GM12878 (cell line): ENCODE results near the gene SOX6. TPM values are rescaled to one million over a fixed set of nuclear protein-coding genes. Genes with fewer than 3 reads are reported as not detected.

Experiments
- ATAC-seq: fragments of 200-7000 bp; cut with Tn5 transposase; 3 replicates; pipeline ENCODE4 v1.9.1; 2020; ENCODE audit warnings: mild to moderate bottlenecking, moderate library complexity
- BruUV-seq: library from RNA; stranded (reverse); fragments of 400-500 nt; replicated peaks from 2 replicates; lab custom pipeline; 2021; lab: Mats Ljungman, UMichigan
- CTCF ChIA-PET: fragments of 300-600 bp; sonication (Branson Sonifier 250); formaldehyde crosslinking; extraction: SDS; loops from one replicate; lab custom pipeline; 2021; ENCODE audit warnings: inconsistent platforms; lab: Yijun Ruan, JAX
- POLR2A ChIA-PET: fragments of 350-600 bp; formaldehyde crosslinking; extraction: SDS; loops from one replicate; lab custom pipeline; 2021; ENCODE audit warnings: inconsistent platforms; lab: Charles Lee
- RAD21 ChIA-PET: fragments of 300-600 bp; sonication (Branson Sonifier 250); formaldehyde crosslinking; loops from one replicate; lab custom pipeline; 2023; ENCODE audit warnings: antibody characterized with exemption; ENCODE audit not compliant: unreplicated experiment; lab: Charles Lee
- SMC1A ChIA-PET: fragments of 300-600 bp; sonication (Branson Sonifier 250); formaldehyde crosslinking; loops from one replicate; lab custom pipeline; 2023; ENCODE audit not compliant: unreplicated experiment, uncharacterized antibody; lab: Charles Lee
- DNase-seq: peaks from one replicate; pipeline ENCODE4 v3.0.0-alpha.2; 2011; ENCODE audit warnings: low read depth, low spot score
- FAIRE-seq: peaks from 3 replicates; lab custom pipeline; 2011; peaks lifted over from hg19 to GRCh38; lab: Jason Lieb, UNC
- H2AFZ ChIP-seq: 2 replicates; pipeline ENCODE4 v1.6.0; 2011; ENCODE audit warnings: low read depth, low read length, control low read depth; ENCODE audit not compliant: control insufficient read depth
- H3K27ac ChIP-seq: 2 replicates; pipeline ENCODE4 v1.5.1; 2011; ENCODE audit warnings: control low read depth; ENCODE audit not compliant: control insufficient read depth, insufficient read depth
- H3K27me3 ChIP-seq, 2 experiments: replicated peaks in 1 of 2; 2 replicates each; pipeline versions ENCODE4 v1.6.0 to v1.6.1; 2011; ENCODE audit warnings: low read length in 1 of 2; ENCODE audit not compliant: control insufficient read depth in 2 of 2, insufficient read depth in 2 of 2
- H3K36me3 ChIP-seq, 2 experiments: 2 replicates each; pipeline ENCODE4 v1.5.1; 2011; ENCODE audit warnings: low read length in 1 of 2; ENCODE audit not compliant: control insufficient read depth in 2 of 2, insufficient read depth in 2 of 2
- H3K4me1 ChIP-seq: 2 replicates; pipeline ENCODE4 v1.6.1; 2011; ENCODE audit warnings: mild to moderate bottlenecking, low read length, moderate library complexity, mixed read lengths; ENCODE audit not compliant: control insufficient read depth, insufficient read depth
- H3K4me2 ChIP-seq: 2 replicates; pipeline ENCODE4 v1.6.0; 2011; ENCODE audit warnings: control low read depth; ENCODE audit not compliant: control insufficient read depth, insufficient read depth
- H3K4me3 ChIP-seq: fragments of 200-600 bp; sonication (generic); 2 replicates; pipeline ENCODE4 v1.5.1; 2016
- H3K79me2 ChIP-seq: 2 replicates; pipeline ENCODE4 v1.6.0; 2011; ENCODE audit warnings: low read length; ENCODE audit not compliant: control insufficient read depth, insufficient read depth
- H3K9ac ChIP-seq: 2 replicates; pipeline ENCODE4 v1.8.0; 2011; ENCODE audit warnings: low read length, control low read depth, mixed read lengths; ENCODE audit not compliant: control insufficient read depth, insufficient read depth
- H3K9me3 ChIP-seq: replicated peaks from 3 replicates; pipeline ENCODE4 v1.5.1; 2011; ENCODE audit warnings: mild to moderate bottlenecking, low read length; ENCODE audit not compliant: control insufficient read depth, insufficient read depth
- H4K20me1 ChIP-seq: 2 replicates; pipeline ENCODE4 v1.6.0; 2011; ENCODE audit not compliant: control insufficient read depth, insufficient read depth
- ATF2 ChIP-seq: IDR thresholded peaks from 2 replicates; pipeline ENCODE4 v1.6.1; 2012; ENCODE audit warnings: low read length, inconsistent platforms
- CREM ChIP-seq: IDR thresholded peaks from 2 replicates; pipeline ENCODE4 v1.6.1; 2014; ENCODE audit warnings: antibody characterized with exemption, low read depth
- ESRRA ChIP-seq: IDR thresholded peaks from 2 replicates; pipeline ENCODE4 v1.6.1; 2012; ENCODE audit warnings: mild to moderate bottlenecking, low read length, improper control_type of control experiment
- ETV6 ChIP-seq, 2 experiments: fragments of 450-650 bp in 1 of 2; IDR thresholded peaks in 1 of 2; conservative IDR thresholded peaks in 1 of 2; 2 replicates each; pipeline ENCODE4 v1.6.1; 2014; ENCODE audit warnings: antibody characterized with exemption in 1 of 2, borderline replicate concordance in 1 of 2, low read depth in 1 of 2, mild to moderate bottlenecking in 1 of 2, moderate library complexity in 1 of 2
- GABPA ChIP-seq: IDR thresholded peaks from 2 replicates; pipeline ENCODE4 v1.6.1; 2014; ENCODE audit warnings: antibody characterized with exemption, low read depth, mild to moderate bottlenecking, inconsistent platforms
- GATAD2B ChIP-seq: fragments of 450-650 bp; conservative IDR thresholded peaks from 2 replicates; pipeline ENCODE4 v1.6.1; 2017; ENCODE audit warnings: low read depth, mild to moderate bottlenecking, moderate library complexity
- IKZF1 ChIP-seq: fragments of 450-650 bp; conservative IDR thresholded peaks from 2 replicates; pipeline ENCODE4 v1.6.1; 2017; ENCODE audit warnings: antibody characterized with exemption, mild to moderate bottlenecking
- JUND ChIP-seq: IDR thresholded peaks from 2 replicates; pipeline ENCODE4 v1.6.1; 2012; ENCODE audit warnings: low read depth, mild to moderate bottlenecking, low read length, improper control_type of control experiment, moderate library complexity
- NFYA ChIP-seq: IDR thresholded peaks from 2 replicates; pipeline ENCODE4 v1.6.1; 2011; ENCODE audit warnings: low read depth, mild to moderate bottlenecking, low read length, improper control_type of control experiment, borderline replicate concordance
- NKRF ChIP-seq: fragments of 450-650 bp; conservative IDR thresholded peaks from 2 replicates; pipeline ENCODE4 v1.6.1; 2017; ENCODE audit warnings: mild to moderate bottlenecking, moderate library complexity
- NR2C1 ChIP-seq: fragments of 450-650 bp; IDR thresholded peaks from 2 replicates; pipeline ENCODE4 v1.6.1; 2017; ENCODE audit warnings: antibody characterized with exemption, mild to moderate bottlenecking, moderate library complexity
- NR2C2 ChIP-seq: IDR thresholded peaks from 2 replicates; pipeline ENCODE4 v1.6.1; 2011; ENCODE audit warnings: borderline replicate concordance, low read depth; ENCODE audit not compliant: control insufficient read depth, insufficient read length
- NR2F1 ChIP-seq: fragments of 450-650 bp; conservative IDR thresholded peaks from 2 replicates; pipeline ENCODE4 v1.6.1; 2017; ENCODE audit warnings: mild to moderate bottlenecking
- NRF1 ChIP-seq: conservative IDR thresholded peaks from 2 replicates; pipeline ENCODE4 v1.6.1; 2011; ENCODE audit warnings: mild to moderate bottlenecking, low read depth, low read length, improper control_type of control experiment
- PAX5 ChIP-seq: IDR thresholded peaks from 2 replicates; pipeline ENCODE4 v1.6.1; 2011; ENCODE audit warnings: low read depth, low read length, borderline replicate concordance
- SMARCA5 ChIP-seq: fragments of 450-650 bp; IDR thresholded peaks from 2 replicates; pipeline ENCODE4 v1.6.1; 2017; ENCODE audit warnings: mild to moderate bottlenecking
- TCF3 ChIP-seq: IDR thresholded peaks from 2 replicates; pipeline ENCODE4 v1.6.1; 2012; ENCODE audit warnings: low read depth, mild to moderate bottlenecking, low read length, borderline replicate concordance; ENCODE audit not compliant: insufficient read depth
- USF2 ChIP-seq: IDR thresholded peaks from 2 replicates; pipeline ENCODE4 v1.6.1; 2011; ENCODE audit warnings: low read depth, low read length, improper control_type of control experiment, borderline replicate concordance
- ZNF274 ChIP-seq: IDR thresholded peaks from one replicate; pipeline ENCODE4 v1.8.0; 2011; ENCODE audit not compliant: insufficient read length, insufficient read depth
- WGBS: methylation state at CpG from one replicate; pipeline ENCODE4 v1.1.6; 2016; ENCODE audit warnings: low lambda C conversion rate; ENCODE audit not compliant: insufficient replicate concordance, insufficient coverage; ENCODE audit errors: missing lambda C conversion rate; 5-methylcytosine and 5-hydroxymethylcytosine counted together
- in situ Hi-C: fragments of 300-500 bp; cut with MboI; formaldehyde crosslinking; loops from 9 replicates; pipeline ENCODE4 v1.14.3; 2018; ENCODE audit warnings: mixed read lengths
- intact Hi-C: fragments of 100-400 bp; cut with micrococcal nuclease; formaldehyde crosslinking; loops from one replicate; pipeline ENCODE4 v1.14.2; 2022; ENCODE audit not compliant: unreplicated experiment
- polyA plus RNA-seq, 11 experiments: library from polyadenylated mRNA; depleted of rRNA in 4 of 11; unstranded in 6 of 11; stranded (reverse) in 5 of 11; fragments of >200 nt; fragmentation: Nextera tagmentation in 4 of 11; fragmentation: Illumina TruSeq in 1 of 11; extraction: Ambion mirVana in 4 of 11; extraction: Trizol in 1 of 11; gene quantifications; 1 replicate in 1 of 11; 2 replicates in 10 of 11; pipeline versions ENCODE4 v1.2.1 to v1.2.3, GENCODE V29; 2011 to 2016; ENCODE audit warnings: inconsistent platforms in 2 of 11, missing spikeins in 2 of 11, low read depth in 1 of 11
- total RNA-seq, 4 experiments: library from RNA; depleted of rRNA in 3 of 4; stranded (reverse); fragments of >200 nt in 3 of 4; fragmentation: Illumina TruSeq in 1 of 4; extraction: Trizol in 1 of 4; gene quantifications; 2 replicates each; pipeline versions ENCODE4 v1.2.1 to v1.2.3, GENCODE V29; 2013 to 2021
- TF ChIP-seq, protein P1 (sequence below): fragments of 450-650 bp; IDR thresholded peaks from 2 replicates; pipeline ENCODE4 v1.6.1; 2018; ENCODE audit warnings: mild to moderate bottlenecking, low read depth, moderate library complexity; ENCODE audit not compliant: partially characterized antibody

The SOX6 gene
- total and polyA plus RNA-seq, 10 of the 15 experiments (the other 5 are each of a cell fraction or from before 2014, with no cell fraction given), result 0.03 to 0.71 (median 0.29) TPM; not detected in 4

DNA sequence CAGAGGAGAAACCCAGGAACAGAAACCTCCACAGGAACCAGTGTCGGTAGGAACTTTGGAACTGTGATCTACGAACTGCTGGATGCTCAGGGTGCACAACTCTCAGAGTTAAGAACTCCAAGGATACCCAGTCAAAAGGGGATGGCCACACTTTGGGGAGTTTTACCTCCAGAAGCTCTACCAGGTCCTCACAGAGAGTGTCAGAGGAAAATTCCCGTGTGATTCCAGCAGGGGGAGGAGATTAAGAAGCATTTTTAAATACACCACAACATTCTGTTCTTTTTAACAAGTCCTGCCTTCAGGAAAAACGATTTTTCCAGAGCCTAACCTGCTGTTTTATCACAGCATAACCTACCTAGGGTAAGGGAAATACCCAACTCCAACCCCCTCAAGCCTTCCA, 104.0 kb downstream of the SOX6 start:
- Histone ChIP-seq H3K9ac (no peak overlapping the region), H3K27me3 (no peaks in the 10 kb centered on the region), H3K79me2 (no peaks in the 10 kb centered on the region), H4K20me1 (no peaks in the 10 kb centered on the region)
- in situ Hi-C loops (no loop called here), intact Hi-C loops (no loop called here)
- ChIA-PET CTCF (no interaction called here), POLR2A (no interaction called here), RAD21 (no interaction called here)
- no peak for TF ChIP-seq CREM
- no peak for TF ChIP-seq ZNF274
- TF ChIP-seq USF2, result no peak
- TF ChIP-seq NR2C1, result no peak
- no peak for TF ChIP-seq NKRF
- TF ChIP-seq IKZF1, result no peak
- no peak for TF ChIP-seq GATAD2B
- TF ChIP-seq PAX5, result no peak
- no peak for TF ChIP-seq JUND
- no peak for TF ChIP-seq ESRRA
- TF ChIP-seq ETV6 (conservative IDR thresholded peaks at IDR 0.05 in 1 of 2, IDR thresholded peaks at IDR 0.05 in 1 of 2; ENCODE audit: borderline replicate concordance in 1 of 2, low read depth in 1 of 2), result no peak
- no peak for TF ChIP-seq NR2C2
- no peak for TF ChIP-seq SMARCA5
- TF ChIP-seq NFYA, result no peak
- TF ChIP-seq NR2F1, result no peak
- TF ChIP-seq NRF1, result no peak
- no peak for TF ChIP-seq ATF2
- TF ChIP-seq, protein P1, sequence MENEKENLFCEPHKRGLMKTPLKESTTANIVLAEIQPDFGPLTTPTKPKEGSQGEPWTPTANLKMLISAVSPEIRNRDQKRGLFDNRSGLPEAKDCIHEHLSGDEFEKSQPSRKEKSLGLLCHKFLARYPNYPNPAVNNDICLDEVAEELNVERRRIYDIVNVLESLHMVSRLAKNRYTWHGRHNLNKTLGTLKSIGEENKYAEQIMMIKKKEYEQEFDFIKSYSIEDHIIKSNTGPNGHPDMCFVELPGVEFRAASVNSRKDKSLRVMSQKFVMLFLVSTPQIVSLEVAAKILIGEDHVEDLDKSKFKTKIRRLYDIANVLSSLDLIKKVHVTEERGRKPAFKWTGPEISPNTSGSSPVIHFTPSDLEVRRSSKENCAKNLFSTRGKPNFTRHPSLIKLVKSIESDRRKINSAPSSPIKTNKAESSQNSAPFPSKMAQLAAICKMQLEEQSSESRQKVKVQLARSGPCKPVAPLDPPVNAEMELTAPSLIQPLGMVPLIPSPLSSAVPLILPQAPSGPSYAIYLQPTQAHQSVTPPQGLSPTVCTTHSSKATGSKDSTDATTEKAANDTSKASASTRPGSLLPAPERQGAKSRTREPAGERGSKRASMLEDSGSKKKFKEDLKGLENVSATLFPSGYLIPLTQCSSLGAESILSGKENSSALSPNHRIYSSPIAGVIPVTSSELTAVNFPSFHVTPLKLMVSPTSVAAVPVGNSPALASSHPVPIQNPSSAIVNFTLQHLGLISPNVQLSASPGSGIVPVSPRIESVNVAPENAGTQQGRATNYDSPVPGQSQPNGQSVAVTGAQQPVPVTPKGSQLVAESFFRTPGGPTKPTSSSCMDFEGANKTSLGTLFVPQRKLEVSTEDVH, result no peak
- no peak for TF ChIP-seq GABPA
- no peak for TF ChIP-seq TCF3
- TF ChIP-seq, all 136 proteins: peak for 0
- no peaks in the 10 kb centered on the region for H3K36me3 ChIP-seq
- no peak overlapping the region for H3K4me2 ChIP-seq
- H3K27ac ChIP-seq, result no peak overlapping the region
- FAIRE-seq (no peak), ATAC-seq (no peak), DNase-seq (no peak)
- no peak overlapping the region for H2AFZ ChIP-seq
- SMC1A ChIA-PET, result no interaction called here
- no TSS peak for BruUV-seq
- WGBS, result 1% methylated on average over 4 of the region's 4 CpGs
- no peak overlapping the region for H3K4me3 ChIP-seq
- H3K4me1 ChIP-seq, result no peaks in the 10 kb centered on the region
- no peaks in the 10 kb centered on the region for H3K9me3 ChIP-seq
